ENCODE measurements around the gene API5.
"Not testable (repeated sequence)": the region's sequence is repeated elsewhere in the genome, so short reads cannot be mapped to it uniquely, and the experiment has no call there.

API5 gene
- long read RNA-seq, donor 1, transcript API5-201 (14 exons, 3,714 nt): major isoform, 7 of 19 reads
- long read RNA-seq, donor 1, partial matches to known transcripts: 5 of 19 reads
- long read RNA-seq, donor 1, other reads (novel, unspliced or antisense): 0 of 19 reads
- long read RNA-seq, donor 2, transcript API5-201 (14 exons, 3,714 nt): major isoform, 10 of 19 reads
- long read RNA-seq, donor 2, transcript API5-208 (14 exons, 1,868 nt): minor isoform, 5 of 19 reads
- long read RNA-seq, donor 2, partial matches to known transcripts: 0 of 19 reads
- long read RNA-seq, donor 2, other reads (novel, unspliced or antisense): 0 of 19 reads
- long read RNA-seq, donor 3, transcript API5-208 (14 exons, 1,868 nt): major isoform, 6 of 19 reads
- long read RNA-seq, donor 3, transcript API5-201 (14 exons, 3,714 nt): major isoform, 6 of 19 reads
- long read RNA-seq, donor 3, partial matches to known transcripts: 0 of 19 reads
- long read RNA-seq, donor 3, other reads (novel, unspliced or antisense): 0 of 19 reads
- long read RNA-seq, donor 4, transcript API5-208 (14 exons, 1,868 nt): minor isoform, 7 of 23 reads
- long read RNA-seq, donor 4, transcript API5-201 (14 exons, 3,714 nt): major isoform, 11 of 23 reads
- long read RNA-seq, donor 4, partial matches to known transcripts: 0 of 23 reads
- long read RNA-seq, donor 4, other reads (novel, unspliced or antisense): 0 of 23 reads
- long read RNA-seq, donor 5, transcript API5-208 (14 exons, 1,868 nt): minor isoform, 5 of 48 reads
- long read RNA-seq, donor 5, transcript API5-201 (14 exons, 3,714 nt): major isoform, 9 of 48 reads
- long read RNA-seq, donor 5, partial matches to known transcripts: 30 of 48 reads
- long read RNA-seq, donor 5, other reads (novel, unspliced or antisense): 0 of 48 reads
- long read RNA-seq, donor 6, transcript API5-210 (13 exons, 1,760 nt): minor isoform, 6 of 39 reads
- long read RNA-seq, donor 6, transcript API5-208 (14 exons, 1,868 nt): major isoform, 13 of 39 reads
- long read RNA-seq, donor 6, transcript API5-201 (14 exons, 3,714 nt): minor isoform, 11 of 39 reads
- long read RNA-seq, donor 6, partial matches to known transcripts: 6 of 39 reads
- long read RNA-seq, donor 6, other reads (novel, unspliced or antisense): 0 of 39 reads
- long read RNA-seq, donor 7, transcript API5-208 (14 exons, 1,868 nt): minor isoform, 10 of 34 reads
- long read RNA-seq, donor 7, transcript API5-201 (14 exons, 3,714 nt): major isoform, 15 of 34 reads
- long read RNA-seq, donor 7, partial matches to known transcripts: 5 of 34 reads
- long read RNA-seq, donor 7, other reads (novel, unspliced or antisense): 0 of 34 reads
- long read RNA-seq, donor 8, transcript API5-201 (14 exons, 3,714 nt): minor isoform, 8 of 50 reads
- long read RNA-seq, donor 8, transcript API5-208 (14 exons, 1,868 nt): major isoform, 13 of 50 reads
- long read RNA-seq, donor 8, partial matches to known transcripts: 22 of 50 reads
- long read RNA-seq, donor 8, other reads (novel, unspliced or antisense): 0 of 50 reads

DNA sequence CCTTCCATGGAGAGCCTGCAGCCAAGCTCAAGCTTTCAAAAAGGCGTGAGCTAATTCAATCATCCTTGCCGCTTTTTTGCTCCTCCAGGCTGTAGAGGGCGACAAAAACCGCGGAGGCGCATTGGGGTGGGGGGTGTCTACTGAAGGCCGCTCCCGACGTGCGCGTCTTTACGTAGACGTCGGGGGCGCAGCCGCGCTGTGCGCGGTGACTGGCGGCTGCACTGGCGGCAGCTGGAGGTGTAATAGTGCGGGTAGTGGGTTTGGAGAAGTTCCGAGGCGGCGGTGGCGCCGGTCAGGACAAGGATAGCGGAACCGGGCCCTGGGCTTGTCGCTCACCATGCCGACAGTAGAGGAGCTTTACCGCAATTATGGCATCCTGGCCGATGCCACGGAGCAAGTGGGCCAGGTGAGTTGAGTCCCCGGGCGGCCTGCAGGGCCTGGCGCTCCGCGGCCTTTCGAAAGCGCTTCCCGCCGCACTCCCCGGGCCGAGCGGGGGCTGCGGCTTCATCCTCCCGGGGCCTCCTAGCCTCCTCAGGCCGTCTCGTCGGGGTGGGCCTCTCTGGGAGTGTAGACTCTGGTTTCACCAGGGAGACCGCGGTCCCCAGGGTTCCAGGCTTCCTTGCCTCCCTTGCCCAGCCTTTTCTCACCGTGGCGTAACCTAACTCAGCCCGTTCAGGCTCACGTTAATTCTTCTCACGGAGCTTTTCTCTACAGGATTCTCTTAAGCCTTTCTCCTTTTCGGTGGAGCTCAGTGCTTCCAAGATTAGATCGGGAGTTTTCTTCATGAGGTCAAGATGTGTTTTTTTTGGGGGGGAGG, at the start of gene API5:
Gene API5 (plus strand): TSS at position 206 of the 817 bp plus-strand sequence. CDS start 132 bp downstream, at position 338.
- DNase-seq: peak; percentile 96

DNA sequence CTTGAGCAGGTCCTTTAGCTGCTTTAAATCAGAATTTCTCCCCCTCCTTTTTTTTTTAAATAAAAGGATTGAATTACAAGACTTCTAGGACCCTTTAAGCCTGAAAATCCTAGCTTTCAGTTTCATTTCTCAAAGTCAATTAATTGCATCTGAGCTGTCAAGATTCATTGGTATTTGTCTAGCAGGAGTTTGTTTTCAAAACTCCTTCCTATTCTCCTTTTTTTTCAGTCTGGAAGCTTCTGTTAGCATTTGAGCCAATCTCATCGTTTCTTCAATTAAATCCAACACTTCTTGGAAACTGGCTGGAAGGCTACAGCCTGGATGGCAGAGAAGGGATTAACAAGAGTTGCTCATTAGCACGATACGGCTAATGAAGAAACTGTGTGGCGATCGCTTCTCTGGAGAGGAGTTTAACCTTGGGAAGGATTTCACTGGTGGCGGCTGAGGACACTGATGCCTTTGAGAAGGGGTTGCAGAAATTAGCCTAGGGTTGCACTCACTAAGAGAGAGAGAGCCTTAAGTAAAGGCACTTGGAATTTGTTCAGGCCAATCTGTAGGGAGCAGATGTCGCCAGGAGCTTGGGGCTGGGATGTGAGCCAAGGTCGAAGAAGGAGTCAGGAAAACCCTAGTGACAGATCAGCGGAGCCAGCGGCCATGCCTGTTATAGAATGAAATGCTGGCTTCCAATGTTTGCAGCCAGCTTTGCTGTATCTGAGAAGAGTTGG, 43.8 kb upstream of the API5 start:
- DNase-seq: peak; percentile 27

GRCh38 chr11:43268786-43269185, 43.0 kb upstream of the API5 start:
- no peak for DNase-seq

GRCh38 chr11:43269254-43269918, 42.4 kb upstream of the API5 start:
- DNase-seq: peak; percentile 61

DNA sequence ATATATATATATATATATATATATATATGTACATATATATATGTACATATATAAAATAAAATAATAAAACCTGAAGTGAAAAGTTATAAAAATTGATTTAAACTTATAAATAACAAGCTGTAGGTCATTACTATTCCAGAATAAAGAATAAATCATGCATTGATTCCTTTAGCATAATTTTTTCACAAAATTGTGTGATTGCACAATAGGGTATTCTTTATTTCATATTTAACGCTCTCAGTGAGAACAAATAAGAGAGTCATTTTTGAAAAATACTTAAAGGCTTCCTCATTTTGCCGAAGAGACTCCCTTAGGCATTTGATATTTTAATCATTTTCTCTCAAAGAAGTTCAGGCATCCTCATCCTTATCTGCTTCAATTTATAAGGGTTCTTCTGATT, 41.3 kb upstream of the API5 start:
- DNase-seq: no peak

DNA sequence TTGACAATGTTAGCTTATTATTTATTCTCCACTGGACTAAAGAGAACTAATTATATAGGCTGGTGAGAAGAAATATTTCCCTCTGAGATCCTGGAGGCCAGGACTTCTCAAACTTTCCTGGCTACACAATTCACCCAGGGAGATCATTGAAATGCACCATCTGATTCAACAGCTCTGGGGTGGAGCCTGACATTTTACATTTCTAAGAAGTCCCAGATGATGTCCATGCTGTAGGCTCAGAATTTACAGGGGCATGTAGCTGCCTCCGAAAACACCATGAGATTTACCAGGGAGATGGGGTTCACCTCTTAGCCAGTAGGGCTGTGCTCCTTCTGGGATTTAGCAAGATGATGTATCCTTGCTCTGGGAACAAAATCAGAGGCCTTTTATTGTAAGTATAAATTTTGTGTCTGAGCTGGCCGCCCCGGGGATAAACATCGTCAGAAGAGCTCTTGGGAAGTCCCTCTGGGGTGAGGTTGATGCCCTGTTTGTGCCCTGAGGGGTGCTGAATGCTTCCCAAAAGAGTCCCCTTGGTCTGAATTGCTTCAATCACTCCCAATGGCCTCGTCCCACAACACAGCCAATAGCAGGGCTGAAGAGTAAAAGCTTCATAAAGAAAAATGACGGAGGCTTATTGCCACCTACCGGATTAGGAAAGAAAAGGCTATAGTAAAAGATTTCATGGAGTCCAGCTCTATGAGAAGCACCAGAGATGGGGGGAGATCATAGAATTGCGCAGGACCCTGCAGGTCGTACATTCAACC, 33.4 kb upstream of the API5 start:
- peak; percentile 52 for DNase-seq

DNA sequence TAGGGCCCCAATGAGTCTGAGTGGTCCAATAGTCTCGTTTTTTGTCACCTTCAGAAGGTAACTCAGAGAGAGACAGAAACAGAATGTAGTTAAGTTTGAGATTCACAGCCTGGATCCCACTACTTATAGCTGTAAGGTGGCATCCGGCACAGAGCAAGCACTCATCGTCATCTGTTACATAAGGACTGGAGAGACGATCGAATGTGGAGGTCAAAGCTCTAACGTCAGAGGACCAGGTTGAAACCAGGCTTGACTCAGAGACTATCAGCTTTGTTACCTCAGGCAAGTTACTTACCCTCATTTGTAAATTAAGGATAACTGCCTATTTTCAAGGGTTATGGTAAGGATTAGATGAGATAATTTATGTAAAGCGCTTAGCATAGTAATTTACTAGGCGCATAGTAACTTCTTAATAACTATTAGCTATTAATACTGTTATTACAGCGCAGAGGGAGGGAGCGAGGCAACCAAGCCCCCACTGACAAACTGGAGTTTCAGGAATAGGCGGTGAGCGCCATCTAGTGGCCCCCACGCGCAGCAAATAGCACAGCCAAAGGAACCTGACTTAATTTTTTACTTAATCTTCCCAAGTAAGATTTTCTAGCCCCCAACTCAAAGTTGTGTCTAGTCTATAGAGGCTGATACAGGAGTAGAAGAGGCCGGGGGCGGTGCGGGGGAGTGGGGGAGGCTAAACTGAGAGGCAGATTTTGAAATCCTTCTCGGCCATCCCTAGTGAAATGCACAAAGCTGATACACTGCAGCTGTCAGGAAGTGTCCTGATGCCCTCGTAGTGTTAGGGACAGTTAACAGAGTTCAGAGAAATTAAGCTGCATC, 29.0 kb upstream of the API5 start:
- peak; percentile 29 for DNase-seq

- no peak for DNase-seq
Measured at GRCh38 chr11:43285826-43286225, 26.0 kb upstream of the API5 start.

DNA sequence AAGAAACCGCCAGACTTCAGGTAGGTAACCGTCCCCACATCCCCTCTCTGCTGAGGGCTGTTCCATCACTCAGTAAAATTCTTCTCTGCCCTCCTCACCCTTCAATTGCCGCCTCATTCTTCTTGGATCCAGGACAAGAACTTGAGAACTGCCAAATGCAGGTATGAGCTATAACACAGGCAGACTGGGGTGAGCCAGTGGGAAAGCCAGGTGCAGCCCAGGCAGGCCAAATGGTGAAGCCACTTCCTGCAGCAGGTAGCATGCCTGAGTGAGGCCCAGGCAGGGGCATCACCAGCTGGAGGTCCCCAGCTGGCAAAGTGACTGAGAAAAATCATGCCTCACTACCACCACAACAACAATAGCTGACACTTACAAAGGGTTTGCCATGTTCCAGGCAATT, 22.4 kb upstream of the API5 start:
- DNase-seq: no peak

DNA sequence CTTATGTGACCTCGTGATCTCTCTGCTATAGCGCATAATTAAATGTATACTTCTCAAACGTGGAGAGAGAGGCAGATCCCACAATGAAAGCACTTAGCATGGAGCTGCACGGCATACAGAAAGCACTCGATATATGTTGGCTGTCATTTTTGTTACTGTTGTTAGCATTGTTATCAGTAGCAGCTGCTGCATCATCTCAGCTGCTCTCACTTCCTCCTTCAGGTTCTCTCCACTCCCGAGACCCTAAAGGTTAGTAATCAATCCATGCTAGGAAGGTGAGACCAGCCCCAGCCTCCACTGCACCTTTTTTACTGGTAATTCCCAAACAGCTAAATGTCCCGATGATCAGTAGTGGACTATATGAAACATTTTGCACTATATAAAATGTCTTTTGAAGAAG, 13.4 kb upstream of the API5 start:
- DNase-seq: no peak

GRCh38 chr11:43315966-43316365, 4.2 kb downstream of the API5 start:
- DNase-seq: no peak

- DNase-seq: no peak
Measured at GRCh38 chr11:43316451-43316850, 4.7 kb downstream of the API5 start.

GRCh38 chr11:43327987-43328386, 16.2 kb downstream of the API5 start:
- DNase-seq: no peak

GRCh38 chr11:43328482-43328881, 16.7 kb downstream of the API5 start:
- DNase-seq: no peak

DNA sequence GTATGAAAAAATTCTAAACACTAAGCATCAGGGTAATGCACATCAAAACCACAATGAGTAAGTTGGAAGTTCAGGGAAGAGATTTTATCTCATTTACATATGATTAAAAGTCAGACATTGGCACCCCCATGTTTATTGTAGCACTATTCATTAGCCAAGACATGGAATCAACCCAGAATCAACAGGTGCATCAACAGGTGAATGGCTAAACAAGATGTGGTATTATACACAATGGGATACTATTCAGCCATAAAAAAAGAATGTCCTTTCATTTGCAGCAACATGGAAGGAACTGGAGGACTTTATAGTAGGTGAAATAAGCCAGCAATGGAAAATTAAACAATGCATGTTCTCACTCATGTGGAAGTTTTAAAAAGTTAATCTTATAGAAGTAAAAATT, 29.4 kb downstream of the API5 start:
- no peak for DNase-seq

GRCh38 chr11:43351426-43351825, 39.6 kb downstream of the API5 start:
- not testable (repeated sequence) for DNase-seq

GRCh38 chr11:43354311-43354710, 42.5 kb downstream of the API5 start:
- no peak for DNase-seq

DNA sequence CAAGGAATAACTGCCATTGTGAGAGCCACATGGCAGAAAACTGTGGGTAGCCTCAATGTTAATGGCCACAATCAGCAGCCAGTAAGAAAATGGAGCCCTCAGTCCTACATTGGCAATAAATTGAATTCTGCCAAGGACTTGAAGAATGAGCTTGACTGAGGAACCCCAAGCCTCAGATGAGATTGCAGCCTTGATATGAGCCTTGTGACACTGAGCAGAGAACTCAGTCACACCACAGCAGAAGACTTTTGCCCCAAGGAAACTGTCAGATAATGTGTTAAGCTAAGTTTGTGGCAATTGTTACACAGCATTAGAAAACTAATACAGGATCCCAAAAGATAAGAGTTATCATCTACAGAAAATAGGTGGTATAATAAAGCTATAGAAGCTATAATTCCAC, 44.5 kb downstream of the API5 start:
- no peak for DNase-seq

All from right kidney (tissue), 9 donors.